Fibroblast of gingiva (primary cell): Measurements from ENCODE around the gene SH3PXD2A.

Experiments
- DNase-seq: peaks from one replicate; pipeline ENCODE4 v3.0.0-alpha.2; 2011; ENCODE audit warnings: low read depth

The SH3PXD2A gene

GRCh38 chr10:103603382-103603781, 252.0 kb downstream of the SH3PXD2A start:
- no peak for DNase-seq

DNA sequence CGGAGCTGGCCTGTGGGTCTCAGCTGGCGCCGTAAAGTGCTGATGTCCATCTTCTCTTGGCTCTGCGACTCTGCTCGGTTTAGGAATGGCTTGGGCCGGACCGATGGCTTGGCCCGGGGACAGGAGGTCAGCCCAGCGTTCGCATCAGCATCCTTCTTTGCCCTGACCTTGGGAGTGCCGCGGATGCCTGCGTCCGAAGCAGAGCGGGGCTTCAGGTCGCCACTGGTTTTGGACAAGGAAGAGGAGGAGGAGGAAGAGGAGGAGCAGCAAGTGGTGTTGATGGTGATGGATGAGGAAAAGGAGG, 252.6 kb downstream of the SH3PXD2A start:
- DNase-seq = no peak

- no peak for DNase-seq
Measured at GRCh38 chr10:103602028-103602851, 253.1 kb downstream of the SH3PXD2A start.

DNA sequence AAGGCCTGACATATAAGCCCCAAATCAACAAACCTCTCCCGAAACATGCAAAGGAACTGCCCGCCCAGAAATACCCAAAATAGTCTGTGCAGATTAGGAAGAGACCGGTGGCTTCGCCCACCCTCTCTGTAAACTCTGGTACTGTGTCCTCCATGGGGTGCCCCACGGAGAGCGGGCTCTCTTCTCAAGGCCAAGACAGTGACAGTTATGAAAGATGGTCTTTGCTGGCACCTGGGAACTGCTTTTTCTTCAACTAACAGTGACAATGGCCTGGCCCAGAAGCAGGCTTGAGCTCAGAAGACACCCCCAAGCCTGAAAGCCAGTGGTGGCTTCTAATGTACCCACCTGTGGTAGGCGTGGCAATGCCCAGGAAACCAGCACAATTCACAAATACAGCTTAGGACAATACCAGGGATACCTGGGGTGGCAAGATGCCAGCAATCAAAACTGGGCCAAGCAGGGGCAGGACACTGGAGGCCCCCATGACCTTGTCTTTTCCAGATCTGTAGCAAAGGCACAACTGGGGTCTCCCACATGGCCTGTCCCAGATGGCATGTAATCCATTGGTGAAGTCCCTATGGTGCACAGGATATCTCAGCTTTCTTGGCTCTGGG, 254.3 kb downstream of the SH3PXD2A start:
- DNase-seq = no peak

DNA sequence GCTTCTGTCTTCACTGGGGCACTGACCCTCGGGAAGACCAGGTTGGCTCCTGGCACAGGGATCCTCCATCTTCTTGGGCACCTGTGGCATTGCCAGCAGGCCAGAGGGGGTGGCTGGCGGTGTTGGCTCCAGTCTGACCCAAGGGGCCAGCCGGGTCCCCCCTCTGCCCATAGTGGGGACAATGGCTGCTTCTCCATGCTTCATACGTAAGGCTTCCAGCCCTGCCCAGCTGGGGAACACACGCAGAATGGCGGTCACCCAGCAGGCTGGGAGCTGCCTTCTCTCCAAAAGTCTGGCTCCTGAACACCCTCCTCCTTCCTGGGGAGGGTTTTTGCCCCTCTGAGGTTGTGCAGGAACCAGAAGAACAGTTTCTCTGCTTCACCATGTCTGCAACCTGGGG, 255.1 kb downstream of the SH3PXD2A start:
- no peak for DNase-seq

DNA sequence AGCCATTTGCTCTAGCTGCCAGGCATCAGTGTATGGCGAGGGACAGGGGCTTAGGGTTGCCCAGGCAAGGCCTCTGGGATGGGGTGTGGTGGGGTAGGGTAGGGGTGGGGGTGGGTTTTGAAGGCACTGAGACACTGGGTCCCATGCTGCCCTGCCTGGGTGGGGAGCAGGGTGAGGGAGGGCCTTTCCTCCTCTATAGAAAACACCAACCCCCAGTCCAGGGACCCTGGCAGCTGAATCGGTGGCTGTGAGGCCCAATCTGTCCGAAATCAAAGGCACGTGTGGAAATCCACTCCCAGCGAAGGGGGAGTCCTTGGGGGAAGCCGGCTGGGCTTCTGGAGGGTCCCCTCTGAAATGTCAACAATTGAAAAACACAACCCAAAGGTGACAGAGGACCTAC, 255.5 kb downstream of the SH3PXD2A start:
- no peak for DNase-seq

GRCh38 chr10:103599211-103599610, 256.2 kb downstream of the SH3PXD2A start:
- DNase-seq = no peak

- peak; percentile 72 for DNase-seq
Measured at GRCh38 chr10:103598654-103599115, 256.7 kb downstream of the SH3PXD2A start.

DNA sequence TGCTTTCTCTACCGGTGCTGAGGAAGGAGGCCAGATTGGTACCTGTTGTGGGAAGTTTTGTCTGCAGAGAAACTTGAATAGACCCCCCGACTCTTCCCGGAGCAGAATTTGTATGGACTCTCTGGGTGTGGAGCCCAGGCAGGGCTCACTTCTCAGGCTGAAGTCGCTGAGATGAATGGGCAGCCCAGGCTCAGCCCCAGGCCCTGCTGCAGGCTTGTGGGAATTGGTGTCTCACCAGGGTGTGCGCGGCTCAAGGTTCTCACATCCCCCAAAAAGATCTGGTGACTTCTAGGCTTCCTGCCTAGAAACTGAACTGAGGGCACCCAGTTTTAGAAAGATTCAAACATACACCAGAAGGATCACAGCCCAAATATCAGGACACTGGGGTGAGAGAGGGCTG, 258.4 kb downstream of the SH3PXD2A start:
- DNase-seq = no peak

- no peak for DNase-seq
Measured at GRCh38 chr10:103595933-103596726, 259.2 kb downstream of the SH3PXD2A start.

DNA sequence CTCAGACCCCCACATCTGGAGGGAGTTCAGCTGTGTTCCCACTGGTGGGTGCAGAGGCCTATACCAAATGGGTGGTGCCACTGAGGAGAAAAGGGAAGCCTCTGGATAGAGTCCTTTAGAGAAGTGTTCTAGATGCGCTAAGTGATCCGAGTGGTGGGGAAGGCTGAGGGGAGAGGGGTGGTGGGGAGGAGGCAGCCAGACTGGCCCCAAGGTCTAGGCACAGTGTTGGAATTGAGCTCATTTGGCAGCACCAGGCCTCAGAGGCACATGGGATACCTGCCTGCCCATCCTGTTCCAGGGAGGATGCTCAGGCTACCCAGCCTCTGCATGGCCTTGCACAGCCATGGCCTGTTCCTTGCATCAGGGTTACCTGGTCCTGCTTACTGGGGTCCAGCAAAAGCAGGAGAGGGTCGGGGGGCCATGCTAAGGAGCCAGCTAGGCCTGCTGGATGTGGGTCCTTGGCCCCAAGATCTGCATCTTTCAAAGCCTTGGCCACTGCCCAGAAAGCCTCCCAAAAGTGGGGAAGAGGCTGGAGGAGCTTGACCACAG, 262.3 kb downstream of the SH3PXD2A start:
- DNase-seq = no peak

- DNase-seq = peak; percentile 21
Measured at GRCh38 chr10:103592186-103593021, 263.0 kb downstream of the SH3PXD2A start.

- DNase-seq = no peak
Measured at GRCh38 chr10:103590744-103591291, 264.6 kb downstream of the SH3PXD2A start.

DNA sequence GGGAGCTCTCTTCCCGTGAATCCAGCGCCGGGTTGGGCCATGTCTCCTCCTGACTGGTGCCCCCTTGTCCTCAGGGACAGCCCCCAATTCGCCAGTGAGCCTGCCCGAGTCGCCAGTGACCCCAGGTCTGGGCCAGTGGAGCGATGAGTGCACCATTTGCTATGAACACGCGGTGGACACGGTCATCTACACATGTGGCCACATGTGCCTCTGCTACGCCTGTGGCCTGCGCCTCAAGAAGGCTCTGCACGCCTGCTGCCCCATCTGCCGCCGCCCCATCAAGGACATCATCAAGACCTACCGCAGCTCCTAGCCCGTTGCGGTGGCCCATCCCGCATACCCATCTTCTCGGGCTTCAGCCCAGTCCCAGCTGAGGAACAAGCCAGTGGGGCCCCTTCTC, 265.3 kb downstream of the SH3PXD2A start:
- DNase-seq = no peak

DNA sequence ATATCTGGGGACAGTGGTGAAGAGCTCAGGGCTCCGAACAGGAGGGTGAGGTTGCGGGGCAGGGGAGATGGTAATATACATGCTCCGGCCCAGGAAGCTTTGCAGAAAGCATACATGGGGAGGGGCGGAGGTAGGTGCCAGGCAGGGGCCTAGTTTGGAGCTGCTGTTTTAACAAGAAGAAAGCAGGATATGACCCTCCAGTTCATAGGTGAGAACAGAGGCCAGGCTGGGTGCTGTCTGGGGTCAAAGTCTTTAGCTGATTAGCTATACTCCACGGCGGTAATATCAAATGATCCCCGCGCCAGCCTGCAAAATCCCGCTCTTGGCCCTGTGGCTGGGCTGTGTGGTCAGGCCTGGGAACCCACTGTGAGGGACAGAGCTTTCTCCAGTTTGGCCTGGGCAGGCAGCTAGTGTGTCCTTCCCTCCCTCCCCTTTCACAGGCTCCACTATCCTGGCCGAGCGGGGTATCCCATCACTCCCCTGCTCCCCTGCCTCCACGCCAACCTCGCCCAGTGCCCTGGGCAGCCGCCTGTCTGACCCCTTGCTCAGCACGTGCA, 266.2 kb downstream of the SH3PXD2A start:
- no peak for DNase-seq

GRCh38 chr10:103587073-103587472, 268.3 kb downstream of the SH3PXD2A start:
- DNase-seq = no peak

DNA sequence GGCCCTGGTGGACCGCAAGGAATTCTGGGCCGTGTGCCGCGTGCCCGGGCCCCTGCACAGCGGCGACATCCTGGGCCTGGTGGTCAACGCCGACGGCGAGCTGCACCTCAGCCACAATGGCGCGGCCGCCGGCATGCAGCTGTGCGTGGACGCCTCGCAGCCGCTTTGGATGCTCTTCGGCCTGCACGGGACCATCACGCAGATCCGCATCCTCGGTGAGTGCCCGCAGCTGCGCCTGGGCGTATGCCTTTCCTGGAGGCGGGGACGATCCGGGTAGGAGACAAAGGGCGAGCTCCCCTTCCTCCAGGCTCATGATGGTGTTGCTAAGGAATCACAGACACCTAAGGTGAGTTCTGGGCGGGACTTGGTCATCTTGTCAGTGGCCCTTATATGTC, 270.4 kb downstream of the SH3PXD2A start:
- DNase-seq = no peak

- DNase-seq = peak; percentile 15
Measured at GRCh38 chr10:103584216-103585010, 271.0 kb downstream of the SH3PXD2A start.

DNA sequence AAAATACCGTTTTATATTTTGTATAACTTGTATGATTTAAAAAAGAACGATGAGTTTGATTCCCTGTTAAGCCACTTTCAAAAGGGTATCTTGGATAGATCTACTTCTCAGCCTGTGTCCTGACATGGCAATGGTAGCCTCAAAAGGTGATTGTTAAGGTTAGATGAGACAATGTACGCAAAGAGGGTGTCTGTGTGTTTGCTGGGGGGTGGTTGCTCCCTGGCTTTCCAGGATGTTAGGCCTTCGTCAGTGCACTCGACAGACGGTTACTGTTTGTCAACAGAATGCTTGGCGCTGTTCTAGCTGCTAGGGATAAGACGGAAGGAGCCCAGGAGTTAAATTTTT, 271.5 kb downstream of the SH3PXD2A start:
- no peak for DNase-seq
